ENCODE measurements around the gene RAI1. TPM values are rescaled to one million over a fixed set of nuclear protein-coding genes. Genes with fewer than 3 reads are reported as not detected.

Gene RAI1
- total and polyA plus RNA-seq, 2 of the 8 experiments (the other 6 are each of a cell fraction or from before 2014, with no cell fraction given) = 0.39 to 1.2 TPM

DNA sequence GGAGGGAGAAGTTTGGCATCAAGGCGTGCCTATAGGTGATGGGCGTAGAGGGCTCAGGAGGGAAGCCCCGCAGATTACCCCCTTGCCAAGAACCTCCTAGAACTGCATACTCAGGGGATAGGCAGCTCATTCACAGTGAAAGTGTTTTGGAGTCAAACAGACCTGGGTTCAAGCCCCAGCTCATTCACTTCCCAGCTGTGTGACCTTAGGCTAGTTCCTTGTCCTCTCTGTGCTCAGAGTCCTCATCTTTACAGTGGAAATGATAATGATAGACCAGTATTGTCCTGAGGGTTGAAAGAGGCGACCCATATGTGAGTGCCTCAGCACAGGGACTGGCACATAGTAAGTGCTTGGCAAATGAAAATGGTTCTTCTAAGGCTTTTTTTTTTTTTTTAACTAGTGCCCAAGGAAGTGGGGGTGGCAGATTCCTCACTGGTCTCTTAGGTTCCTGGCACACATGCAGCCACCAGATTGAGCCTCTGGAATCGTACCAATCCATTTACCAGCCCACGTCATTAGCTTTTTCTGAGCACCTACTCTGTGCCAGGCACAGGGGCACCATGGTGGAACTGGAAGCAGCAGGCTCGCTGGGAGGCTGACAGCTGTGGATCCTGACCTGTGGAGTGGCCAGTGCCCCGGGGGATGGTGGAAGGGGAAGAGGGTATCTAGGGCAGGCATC, 79.8 kb downstream of the RAI1 start (continued):
- TF ChIP-seq, protein P1, sequence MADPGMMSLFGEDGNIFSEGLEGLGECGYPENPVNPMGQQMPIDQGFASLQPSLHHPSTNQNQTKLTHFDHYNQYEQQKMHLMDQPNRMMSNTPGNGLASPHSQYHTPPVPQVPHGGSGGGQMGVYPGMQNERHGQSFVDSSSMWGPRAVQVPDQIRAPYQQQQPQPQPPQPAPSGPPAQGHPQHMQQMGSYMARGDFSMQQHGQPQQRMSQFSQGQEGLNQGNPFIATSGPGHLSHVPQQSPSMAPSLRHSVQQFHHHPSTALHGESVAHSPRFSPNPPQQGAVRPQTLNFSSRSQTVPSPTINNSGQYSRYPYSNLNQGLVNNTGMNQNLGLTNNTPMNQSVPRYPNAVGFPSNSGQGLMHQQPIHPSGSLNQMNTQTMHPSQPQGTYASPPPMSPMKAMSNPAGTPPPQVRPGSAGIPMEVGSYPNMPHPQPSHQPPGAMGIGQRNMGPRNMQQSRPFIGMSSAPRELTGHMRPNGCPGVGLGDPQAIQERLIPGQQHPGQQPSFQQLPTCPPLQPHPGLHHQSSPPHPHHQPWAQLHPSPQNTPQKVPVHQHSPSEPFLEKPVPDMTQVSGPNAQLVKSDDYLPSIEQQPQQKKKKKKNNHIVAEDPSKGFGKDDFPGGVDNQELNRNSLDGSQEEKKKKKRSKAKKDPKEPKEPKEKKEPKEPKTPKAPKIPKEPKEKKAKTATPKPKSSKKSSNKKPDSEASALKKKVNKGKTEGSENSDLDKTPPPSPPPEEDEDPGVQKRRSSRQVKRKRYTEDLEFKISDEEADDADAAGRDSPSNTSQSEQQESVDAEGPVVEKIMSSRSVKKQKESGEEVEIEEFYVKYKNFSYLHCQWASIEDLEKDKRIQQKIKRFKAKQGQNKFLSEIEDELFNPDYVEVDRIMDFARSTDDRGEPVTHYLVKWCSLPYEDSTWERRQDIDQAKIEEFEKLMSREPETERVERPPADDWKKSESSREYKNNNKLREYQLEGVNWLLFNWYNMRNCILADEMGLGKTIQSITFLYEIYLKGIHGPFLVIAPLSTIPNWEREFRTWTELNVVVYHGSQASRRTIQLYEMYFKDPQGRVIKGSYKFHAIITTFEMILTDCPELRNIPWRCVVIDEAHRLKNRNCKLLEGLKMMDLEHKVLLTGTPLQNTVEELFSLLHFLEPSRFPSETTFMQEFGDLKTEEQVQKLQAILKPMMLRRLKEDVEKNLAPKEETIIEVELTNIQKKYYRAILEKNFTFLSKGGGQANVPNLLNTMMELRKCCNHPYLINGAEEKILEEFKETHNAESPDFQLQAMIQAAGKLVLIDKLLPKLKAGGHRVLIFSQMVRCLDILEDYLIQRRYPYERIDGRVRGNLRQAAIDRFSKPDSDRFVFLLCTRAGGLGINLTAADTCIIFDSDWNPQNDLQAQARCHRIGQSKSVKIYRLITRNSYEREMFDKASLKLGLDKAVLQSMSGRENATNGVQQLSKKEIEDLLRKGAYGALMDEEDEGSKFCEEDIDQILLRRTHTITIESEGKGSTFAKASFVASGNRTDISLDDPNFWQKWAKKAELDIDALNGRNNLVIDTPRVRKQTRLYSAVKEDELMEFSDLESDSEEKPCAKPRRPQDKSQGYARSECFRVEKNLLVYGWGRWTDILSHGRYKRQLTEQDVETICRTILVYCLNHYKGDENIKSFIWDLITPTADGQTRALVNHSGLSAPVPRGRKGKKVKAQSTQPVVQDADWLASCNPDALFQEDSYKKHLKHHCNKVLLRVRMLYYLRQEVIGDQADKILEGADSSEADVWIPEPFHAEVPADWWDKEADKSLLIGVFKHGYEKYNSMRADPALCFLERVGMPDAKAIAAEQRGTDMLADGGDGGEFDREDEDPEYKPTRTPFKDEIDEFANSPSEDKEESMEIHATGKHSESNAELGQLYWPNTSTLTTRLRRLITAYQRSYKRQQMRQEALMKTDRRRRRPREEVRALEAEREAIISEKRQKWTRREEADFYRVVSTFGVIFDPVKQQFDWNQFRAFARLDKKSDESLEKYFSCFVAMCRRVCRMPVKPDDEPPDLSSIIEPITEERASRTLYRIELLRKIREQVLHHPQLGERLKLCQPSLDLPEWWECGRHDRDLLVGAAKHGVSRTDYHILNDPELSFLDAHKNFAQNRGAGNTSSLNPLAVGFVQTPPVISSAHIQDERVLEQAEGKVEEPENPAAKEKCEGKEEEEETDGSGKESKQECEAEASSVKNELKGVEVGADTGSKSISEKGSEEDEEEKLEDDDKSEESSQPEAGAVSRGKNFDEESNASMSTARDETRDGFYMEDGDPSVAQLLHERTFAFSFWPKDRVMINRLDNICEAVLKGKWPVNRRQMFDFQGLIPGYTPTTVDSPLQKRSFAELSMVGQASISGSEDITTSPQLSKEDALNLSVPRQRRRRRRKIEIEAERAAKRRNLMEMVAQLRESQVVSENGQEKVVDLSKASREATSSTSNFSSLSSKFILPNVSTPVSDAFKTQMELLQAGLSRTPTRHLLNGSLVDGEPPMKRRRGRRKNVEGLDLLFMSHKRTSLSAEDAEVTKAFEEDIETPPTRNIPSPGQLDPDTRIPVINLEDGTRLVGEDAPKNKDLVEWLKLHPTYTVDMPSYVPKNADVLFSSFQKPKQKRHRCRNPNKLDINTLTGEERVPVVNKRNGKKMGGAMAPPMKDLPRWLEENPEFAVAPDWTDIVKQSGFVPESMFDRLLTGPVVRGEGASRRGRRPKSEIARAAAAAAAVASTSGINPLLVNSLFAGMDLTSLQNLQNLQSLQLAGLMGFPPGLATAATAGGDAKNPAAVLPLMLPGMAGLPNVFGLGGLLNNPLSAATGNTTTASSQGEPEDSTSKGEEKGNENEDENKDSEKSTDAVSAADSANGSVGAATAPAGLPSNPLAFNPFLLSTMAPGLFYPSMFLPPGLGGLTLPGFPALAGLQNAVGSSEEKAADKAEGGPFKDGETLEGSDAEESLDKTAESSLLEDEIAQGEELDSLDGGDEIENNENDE (IDR thresholded peaks at IDR 0.05; ENCODE audit: insufficient replicate concordance, low read length) = no peak
- TF ChIP-seq CBX8 (IDR thresholded peaks at IDR 0.05; ENCODE audit: borderline replicate concordance, low read depth, low read length) (no peak), CEBPB (IDR thresholded peaks at IDR 0.05; ENCODE audit: low read depth, low read length) (no peak), SAP30 (IDR thresholded peaks at IDR 0.05; ENCODE audit: insufficient read depth, insufficient replicate concordance, low read length) (no peak)
- TF ChIP-seq, protein P2, sequence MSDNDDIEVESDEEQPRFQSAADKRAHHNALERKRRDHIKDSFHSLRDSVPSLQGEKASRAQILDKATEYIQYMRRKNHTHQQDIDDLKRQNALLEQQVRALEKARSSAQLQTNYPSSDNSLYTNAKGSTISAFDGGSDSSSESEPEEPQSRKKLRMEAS (IDR thresholded peaks at IDR 0.05) = no peak

Data from H1 (cell line).